ENCODE results near the gene DPP6.

Gene DPP6

GRCh38 chr7:154744256-154744860 is 692.2 kb downstream of the DPP6 start:
- DNase-seq, result peak; percentile 26 to 31

- DNase-seq, result no peak
Observed at GRCh38 chr7:154744861-154745258, 692.7 kb downstream of the DPP6 start.

GRCh38 chr7:154746571-154747360 is 694.6 kb downstream of the DPP6 start:
- DNase-seq, result no peak

GRCh38 chr7:154748089-154748786 is 696.0 kb downstream of the DPP6 start:
- no peak for DNase-seq

- no peak for DNase-seq
Observed at GRCh38 chr7:154750353-154750801, 698.2 kb downstream of the DPP6 start.

- DNase-seq, result no peak
Observed at GRCh38 chr7:154753226-154753625, 701.0 kb downstream of the DPP6 start.

GRCh38 chr7:154757756-154758155 is 705.6 kb downstream of the DPP6 start:
- DNase-seq, result no peak

GRCh38 chr7:154759989-154760388 is 707.8 kb downstream of the DPP6 start:
- no peak for DNase-seq

GRCh38 chr7:154765118-154765517 is 712.9 kb downstream of the DPP6 start:
- no peak for DNase-seq

GRCh38 chr7:154767142-154767541 is 714.9 kb downstream of the DPP6 start:
- DNase-seq, result no peak

- no peak for DNase-seq
Observed at GRCh38 chr7:154767821-154768415, 715.7 kb downstream of the DPP6 start.

GRCh38 chr7:154769001-154769400 is 716.8 kb downstream of the DPP6 start:
- no peak for DNase-seq

GRCh38 chr7:154769527-154769926 is 717.3 kb downstream of the DPP6 start:
- DNase-seq, result no peak

- no peak for DNase-seq
Observed at GRCh38 chr7:154770361-154770760, 718.2 kb downstream of the DPP6 start.

GRCh38 chr7:154770962-154771361 is 718.8 kb downstream of the DPP6 start:
- DNase-seq, result no peak

GRCh38 chr7:154774303-154774969 is 722.2 kb downstream of the DPP6 start:
- DNase-seq, result no peak

- DNase-seq, result no peak
Observed at GRCh38 chr7:154775681-154776080, 723.5 kb downstream of the DPP6 start.

- DNase-seq, result no peak
Observed at GRCh38 chr7:154776350-154776749, 724.2 kb downstream of the DPP6 start.

GRCh38 chr7:154777023-154777422 is 724.8 kb downstream of the DPP6 start:
- DNase-seq, result no peak

GRCh38 chr7:154777489-154777888 is 725.3 kb downstream of the DPP6 start:
- DNase-seq, result no peak

GRCh38 chr7:154777908-154778307 is 725.7 kb downstream of the DPP6 start:
- no peak for DNase-seq

- DNase-seq, result no peak
Observed at GRCh38 chr7:154781369-154782303, 729.4 kb downstream of the DPP6 start.
